A549 (cell line): ENCODE measurements around the gene RFLNA.

Source experiments
- CEBPB ChIP-seq, 2 experiments: fragments of >200 bp in 1 of 2; sonication (Bioruptor Twin) in 1 of 2; formaldehyde crosslinking in 1 of 2; IDR thresholded peaks; 2 replicates each; pipeline ENCODE4 v1.6.1; 2012 to 2016
- ESRRA ChIP-seq: fragments of 150-350 bp; IDR thresholded peaks from 2 replicates; pipeline ENCODE4 v1.6.1; 2014; ENCODE audit warnings: mild to moderate bottlenecking, low read length, borderline replicate concordance
- POLR2A ChIP-seq: IDR thresholded peaks from 2 replicates; pipeline ENCODE4 v1.6.1; 2012; ENCODE audit warnings: mild to moderate bottlenecking, low read length
- TF ChIP-seq, protein P1 (sequence below): fragments of >200 bp; sonication (Bioruptor Twin); formaldehyde crosslinking; IDR thresholded peaks from 3 replicates; pipeline ENCODE4 v1.5.1; 2016

DNA sequence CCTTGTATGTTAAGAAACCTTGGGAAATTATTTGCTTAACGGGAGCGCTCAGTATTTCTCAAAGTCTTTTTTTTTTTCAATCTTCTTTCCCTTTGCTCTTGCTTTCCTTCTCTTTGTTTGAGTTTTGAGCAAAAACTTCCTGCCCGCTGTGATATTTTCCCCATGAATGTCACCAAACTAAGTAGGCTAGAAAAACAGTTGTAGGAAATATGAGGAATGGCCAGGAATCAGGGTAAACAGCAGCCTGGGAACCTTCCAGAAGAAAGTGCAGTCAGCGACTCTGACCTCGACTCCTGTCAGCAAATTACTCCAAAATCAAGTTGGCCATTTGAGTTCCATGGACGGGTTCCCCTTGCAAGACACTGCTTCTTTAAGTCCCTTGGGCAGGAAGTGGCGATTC is 11.6 kb upstream of the RFLNA start:
- no peak for TF ChIP-seq CEBPB (IDR thresholded peaks at IDR 0.05)
- no peak for TF ChIP-seq POLR2A
- TF ChIP-seq, protein P1, sequence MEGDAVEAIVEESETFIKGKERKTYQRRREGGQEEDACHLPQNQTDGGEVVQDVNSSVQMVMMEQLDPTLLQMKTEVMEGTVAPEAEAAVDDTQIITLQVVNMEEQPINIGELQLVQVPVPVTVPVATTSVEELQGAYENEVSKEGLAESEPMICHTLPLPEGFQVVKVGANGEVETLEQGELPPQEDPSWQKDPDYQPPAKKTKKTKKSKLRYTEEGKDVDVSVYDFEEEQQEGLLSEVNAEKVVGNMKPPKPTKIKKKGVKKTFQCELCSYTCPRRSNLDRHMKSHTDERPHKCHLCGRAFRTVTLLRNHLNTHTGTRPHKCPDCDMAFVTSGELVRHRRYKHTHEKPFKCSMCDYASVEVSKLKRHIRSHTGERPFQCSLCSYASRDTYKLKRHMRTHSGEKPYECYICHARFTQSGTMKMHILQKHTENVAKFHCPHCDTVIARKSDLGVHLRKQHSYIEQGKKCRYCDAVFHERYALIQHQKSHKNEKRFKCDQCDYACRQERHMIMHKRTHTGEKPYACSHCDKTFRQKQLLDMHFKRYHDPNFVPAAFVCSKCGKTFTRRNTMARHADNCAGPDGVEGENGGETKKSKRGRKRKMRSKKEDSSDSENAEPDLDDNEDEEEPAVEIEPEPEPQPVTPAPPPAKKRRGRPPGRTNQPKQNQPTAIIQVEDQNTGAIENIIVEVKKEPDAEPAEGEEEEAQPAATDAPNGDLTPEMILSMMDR: no peak
- no peak for TF ChIP-seq ESRRA
